Activated B cell treated with CpG ODN at 0.5 μM for 24 hours (primary cell): ENCODE measurements around the gene CBFB. TPM values are rescaled to one million over a fixed set of nuclear protein-coding genes. Genes with fewer than 3 reads are reported as not detected.
A peak's percentile ranks its signal among the peaks of the same experiment; 100 is the strongest.

Experiments used
- ATAC-seq: fragments of 200-7000 bp; cut with Tn5 transposase; one replicate; pipeline ENCODE4 v1.10.0; 2021; ENCODE audit warnings: low read depth, mild to moderate bottlenecking, moderate library complexity
- CTCF ChIA-PET: fragments of 350-600 bp; sonication (Branson Sonifier 250); formaldehyde crosslinking; loops from one replicate; lab custom pipeline; 2021; ENCODE audit warnings: antibody characterized with exemption; lab: Charles Lee
- POLR2A ChIA-PET: fragments of 350-600 bp; sonication (Branson Sonifier 250); formaldehyde crosslinking; loops from one replicate; lab custom pipeline; 2021; ENCODE audit warnings: antibody characterized with exemption; lab: Charles Lee
- DNase-seq: peaks from one replicate; pipeline ENCODE4 v3.0.0; 2022
- H3K27ac Mint-ChIP-seq: one replicate; pipeline ENCODE4 v1.8.0; 2020; ENCODE audit warnings: mixed read lengths
- H3K27me3 Mint-ChIP-seq: one replicate; pipeline ENCODE4 v1.8.0; 2021; ENCODE audit warnings: mixed read lengths
- H3K36me3 Mint-ChIP-seq: one replicate; pipeline ENCODE4 v1.8.0; 2021; ENCODE audit warnings: low read depth, mixed read lengths
- H3K4me1 Mint-ChIP-seq: one replicate; pipeline ENCODE4 v1.8.0; 2021; ENCODE audit warnings: mixed read lengths
- H3K4me3 Mint-ChIP-seq: one replicate; pipeline ENCODE4 v1.8.0; 2020; ENCODE audit warnings: mild to moderate bottlenecking, mixed read lengths
- H3K9me3 Mint-ChIP-seq: one replicate; pipeline ENCODE4 v1.8.0; 2020; ENCODE audit warnings: mixed read lengths
- intact Hi-C: fragments of 100-400 bp; cut with micrococcal nuclease; formaldehyde crosslinking; loops from one replicate; pipeline ENCODE4 v1.15.1; 2024
- total RNA-seq: library from RNA; stranded (reverse); gene quantifications from 2 replicates; pipeline ENCODE4 v1.2.3, GENCODE V29; 2022
- TF ChIP-seq, protein P1 (sequence below): fragments of 200-600 bp; IDR thresholded peaks from one replicate; pipeline ENCODE4 v1.8.0; 2022; ENCODE audit warnings: antibody characterized with exemption, mild to moderate bottlenecking

CBFB gene
- total RNA-seq, 1 donor from 2014 or later, result 66.6 TPM

DNA sequence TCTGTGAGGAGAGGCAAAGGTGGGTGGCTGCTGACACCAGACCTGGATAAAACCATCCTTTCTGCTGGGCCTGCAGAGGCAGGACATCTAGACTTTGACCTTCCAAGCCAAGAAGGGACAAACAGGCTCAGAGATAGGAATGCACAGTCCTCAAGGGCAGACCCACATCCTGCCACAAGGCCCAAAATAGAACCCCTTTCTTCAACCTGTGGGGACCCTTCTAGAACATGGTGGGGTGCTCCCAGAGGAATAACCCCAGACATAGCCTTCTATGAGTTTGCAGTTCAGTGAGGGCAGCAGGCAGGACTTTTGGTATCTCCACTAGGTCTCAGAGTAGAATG is 3.8 kb upstream of the CBFB start:
- CTCF ChIA-PET, result no interaction called here
- H3K4me3 Mint-ChIP-seq, result no peak overlapping the region

DNA sequence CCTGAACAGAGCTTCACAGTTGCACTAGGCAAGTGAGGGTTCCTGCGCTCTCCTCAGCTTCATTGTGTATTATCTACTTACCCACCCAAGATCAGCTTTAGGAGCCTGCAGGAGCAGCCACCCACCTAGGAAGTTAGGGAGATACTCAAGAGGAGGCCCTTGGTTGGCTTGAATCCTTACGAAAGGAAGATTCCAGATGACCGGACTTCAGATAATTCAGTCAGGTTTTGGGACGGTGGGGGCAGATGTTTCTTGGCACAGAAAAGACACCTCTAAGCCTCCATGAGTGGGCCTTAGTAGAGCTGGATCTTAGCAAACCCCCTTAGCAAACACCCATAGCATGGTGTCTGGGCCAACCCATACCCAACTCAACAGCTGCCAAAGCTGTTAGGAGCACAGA is 2.4 kb upstream of the CBFB start:
- Mint-ChIP-seq H3K9me3 (no peaks in the 10 kb centered on the region), H3K36me3 (peaks cover 6% of the 10 kb centered on the region), H3K4me1 (peaks cover 21% of the 10 kb centered on the region), H3K27me3 (no peaks in the 10 kb centered on the region), H3K27ac (no peak overlapping the region), H3K4me3 (no peak overlapping the region)
- no peak for DNase-seq
- no peak for ATAC-seq
- CTCF ChIA-PET, result interaction anchor here (0.8 kb wide), 1 partner anchor 9 kb away, joined by 3 read pairs; no protein-coding TSS in a partner anchor
- TF ChIP-seq, protein P1, sequence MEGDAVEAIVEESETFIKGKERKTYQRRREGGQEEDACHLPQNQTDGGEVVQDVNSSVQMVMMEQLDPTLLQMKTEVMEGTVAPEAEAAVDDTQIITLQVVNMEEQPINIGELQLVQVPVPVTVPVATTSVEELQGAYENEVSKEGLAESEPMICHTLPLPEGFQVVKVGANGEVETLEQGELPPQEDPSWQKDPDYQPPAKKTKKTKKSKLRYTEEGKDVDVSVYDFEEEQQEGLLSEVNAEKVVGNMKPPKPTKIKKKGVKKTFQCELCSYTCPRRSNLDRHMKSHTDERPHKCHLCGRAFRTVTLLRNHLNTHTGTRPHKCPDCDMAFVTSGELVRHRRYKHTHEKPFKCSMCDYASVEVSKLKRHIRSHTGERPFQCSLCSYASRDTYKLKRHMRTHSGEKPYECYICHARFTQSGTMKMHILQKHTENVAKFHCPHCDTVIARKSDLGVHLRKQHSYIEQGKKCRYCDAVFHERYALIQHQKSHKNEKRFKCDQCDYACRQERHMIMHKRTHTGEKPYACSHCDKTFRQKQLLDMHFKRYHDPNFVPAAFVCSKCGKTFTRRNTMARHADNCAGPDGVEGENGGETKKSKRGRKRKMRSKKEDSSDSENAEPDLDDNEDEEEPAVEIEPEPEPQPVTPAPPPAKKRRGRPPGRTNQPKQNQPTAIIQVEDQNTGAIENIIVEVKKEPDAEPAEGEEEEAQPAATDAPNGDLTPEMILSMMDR, result no peak
- intact Hi-C loops, result no loop called here
- POLR2A ChIA-PET, result interaction anchor here (0.7 to 1.3 kb wide), 2 partner anchors 11 to 338 kb away, joined by 3 read pairs; no protein-coding TSS in a partner anchor

More for the DNA sequence above, 3.8 kb upstream of the CBFB start:
- no peaks in the 10 kb centered on the region for H3K36me3 Mint-ChIP-seq
- no peak overlapping the region for H3K27ac Mint-ChIP-seq
- intact Hi-C loops, result no loop called here
- no peaks in the 10 kb centered on the region for H3K27me3 Mint-ChIP-seq
- DNase-seq (no peak), ATAC-seq (no peak)
- peaks cover 10% of the 10 kb centered on the region for H3K4me1 Mint-ChIP-seq
- POLR2A ChIA-PET, result no interaction called here
- TF ChIP-seq, protein P1, result no peak
- H3K9me3 Mint-ChIP-seq, result no peaks in the 10 kb centered on the region

DNA sequence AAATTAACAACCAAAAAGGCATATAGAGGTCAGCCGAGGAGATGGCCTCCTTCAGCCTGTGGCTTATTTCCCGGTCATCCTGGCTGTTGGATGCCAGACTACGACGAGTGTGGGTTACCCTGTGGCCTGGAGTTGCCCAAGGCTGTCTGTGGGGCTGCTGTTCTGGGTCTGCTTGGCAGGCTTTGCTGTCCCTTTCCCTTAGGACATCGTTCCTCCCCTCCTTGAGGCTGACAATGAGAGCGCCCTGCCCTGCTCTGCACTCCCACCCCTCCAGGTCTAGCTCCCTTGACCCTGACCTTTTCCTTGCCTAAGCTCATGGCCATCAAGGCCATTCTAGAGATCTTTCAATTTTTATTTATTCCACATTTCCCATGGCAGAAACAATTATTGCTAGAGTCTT is 1.9 kb upstream of the CBFB start:
- ChIA-PET POLR2A (interaction anchor here (1.3 kb wide), 1 partner anchor 12 kb away, joined by 3 read pairs; no protein-coding TSS in a partner anchor), CTCF (no interaction called here)
- Mint-ChIP-seq H3K27ac (no peak overlapping the region), H3K4me3 (peak overlapping the region; percentile 5), H3K9me3 (no peaks in the 10 kb centered on the region), H3K4me1 (peaks cover 26% of the 10 kb centered on the region), H3K27me3 (no peaks in the 10 kb centered on the region), H3K36me3 (peaks cover 10% of the 10 kb centered on the region)
- intact Hi-C loops, result no loop called here
- no peak for DNase-seq
- no peak for ATAC-seq
- TF ChIP-seq, protein P1, result no peak

- Mint-ChIP-seq H3K4me1 (peaks cover 36% of the 10 kb centered on the region), H3K36me3 (peaks cover 18% of the 10 kb centered on the region), H3K27me3 (no peaks in the 10 kb centered on the region), H3K9me3 (no peaks in the 10 kb centered on the region), H3K4me3 (peak overlapping the region; percentile 93), H3K27ac (peak overlapping the region; percentile 96)
- intact Hi-C loops, result loop anchor here (1.0 to 2.0 kb wide), 3 partner anchors 14 to 219 kb away; partner anchors contain the start of gene FHOD1
- ChIA-PET CTCF (interaction anchor here (0.8 to 1.5 kb wide), 3 partner anchors 11 to 127 kb away, joined by 3 to 5 read pairs (median 4); no protein-coding TSS in a partner anchor), POLR2A (interaction anchor here (0.5 to 3.1 kb wide), 14 partner anchors 11 to 1272 kb away, joined by 3 to 18 read pairs (median 5); partner anchors contain the start of genes ATP6V0D1, FBXL8, MATCAP1 and PHAF1)
- DNase-seq (no peak), ATAC-seq (no peak)
- TF ChIP-seq, protein P1, result no peak
Observed at GRCh38 chr16:67028167-67028695, 718 bp upstream of the CBFB start.
